CD4-positive, alpha-beta T cell treated with Interleukin-17A for 1 hour (primary cell): ENCODE measurements around the gene ATF7IP.
"Not testable (repeated sequence)": the region's sequence is repeated elsewhere in the genome, so short reads cannot be mapped to it uniquely, and the experiment has no call there.

Experiments used
- DNase-seq: peaks from one replicate; pipeline ENCODE4 v3.0.0-alpha.2; 2020

ATF7IP gene, protein sequence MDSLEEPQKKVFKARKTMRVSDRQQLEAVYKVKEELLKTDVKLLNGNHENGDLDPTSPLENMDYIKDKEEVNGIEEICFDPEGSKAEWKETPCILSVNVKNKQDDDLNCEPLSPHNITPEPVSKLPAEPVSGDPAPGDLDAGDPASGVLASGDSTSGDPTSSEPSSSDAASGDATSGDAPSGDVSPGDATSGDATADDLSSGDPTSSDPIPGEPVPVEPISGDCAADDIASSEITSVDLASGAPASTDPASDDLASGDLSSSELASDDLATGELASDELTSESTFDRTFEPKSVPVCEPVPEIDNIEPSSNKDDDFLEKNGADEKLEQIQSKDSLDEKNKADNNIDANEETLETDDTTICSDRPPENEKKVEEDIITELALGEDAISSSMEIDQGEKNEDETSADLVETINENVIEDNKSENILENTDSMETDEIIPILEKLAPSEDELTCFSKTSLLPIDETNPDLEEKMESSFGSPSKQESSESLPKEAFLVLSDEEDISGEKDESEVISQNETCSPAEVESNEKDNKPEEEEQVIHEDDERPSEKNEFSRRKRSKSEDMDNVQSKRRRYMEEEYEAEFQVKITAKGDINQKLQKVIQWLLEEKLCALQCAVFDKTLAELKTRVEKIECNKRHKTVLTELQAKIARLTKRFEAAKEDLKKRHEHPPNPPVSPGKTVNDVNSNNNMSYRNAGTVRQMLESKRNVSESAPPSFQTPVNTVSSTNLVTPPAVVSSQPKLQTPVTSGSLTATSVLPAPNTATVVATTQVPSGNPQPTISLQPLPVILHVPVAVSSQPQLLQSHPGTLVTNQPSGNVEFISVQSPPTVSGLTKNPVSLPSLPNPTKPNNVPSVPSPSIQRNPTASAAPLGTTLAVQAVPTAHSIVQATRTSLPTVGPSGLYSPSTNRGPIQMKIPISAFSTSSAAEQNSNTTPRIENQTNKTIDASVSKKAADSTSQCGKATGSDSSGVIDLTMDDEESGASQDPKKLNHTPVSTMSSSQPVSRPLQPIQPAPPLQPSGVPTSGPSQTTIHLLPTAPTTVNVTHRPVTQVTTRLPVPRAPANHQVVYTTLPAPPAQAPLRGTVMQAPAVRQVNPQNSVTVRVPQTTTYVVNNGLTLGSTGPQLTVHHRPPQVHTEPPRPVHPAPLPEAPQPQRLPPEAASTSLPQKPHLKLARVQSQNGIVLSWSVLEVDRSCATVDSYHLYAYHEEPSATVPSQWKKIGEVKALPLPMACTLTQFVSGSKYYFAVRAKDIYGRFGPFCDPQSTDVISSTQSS

GRCh38 chr12:14365294-14366208 is at the start of gene ATF7IP:
Gene ATF7IP, plus strand, starts transcription at chr12:14365682. Its CDS starts 58,234 bp downstream, at chr12:14423916.
- peak; percentile 99 for DNase-seq

GRCh38 chr12:14317362-14318146 is 47.9 kb upstream of the ATF7IP start:
- no peak for DNase-seq

- not testable (repeated sequence) for DNase-seq
Measured at GRCh38 chr12:14319704-14320427, 45.6 kb upstream of the ATF7IP start.

DNA sequence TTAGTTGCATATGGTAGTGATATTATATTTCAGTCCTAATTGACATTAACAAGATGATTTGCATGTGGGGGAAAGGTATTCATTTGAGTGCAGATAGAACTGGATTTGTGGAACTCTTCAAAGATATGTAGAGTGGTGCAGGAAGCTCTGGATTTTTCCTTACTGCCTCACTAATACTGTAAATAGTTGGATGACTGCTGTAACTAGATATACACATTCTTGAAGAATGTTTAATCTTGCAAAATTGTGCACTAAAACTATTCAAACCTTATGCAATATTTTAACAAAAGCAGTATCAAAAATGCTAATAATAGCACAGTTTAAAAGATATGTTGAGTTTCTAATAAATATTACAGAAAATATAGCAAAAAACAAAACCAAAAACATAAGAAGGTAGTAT is 43.1 kb upstream of the ATF7IP start:
- DNase-seq = no peak

- no peak for DNase-seq
Measured at GRCh38 chr12:14325716-14326343, 39.7 kb upstream of the ATF7IP start.

DNA sequence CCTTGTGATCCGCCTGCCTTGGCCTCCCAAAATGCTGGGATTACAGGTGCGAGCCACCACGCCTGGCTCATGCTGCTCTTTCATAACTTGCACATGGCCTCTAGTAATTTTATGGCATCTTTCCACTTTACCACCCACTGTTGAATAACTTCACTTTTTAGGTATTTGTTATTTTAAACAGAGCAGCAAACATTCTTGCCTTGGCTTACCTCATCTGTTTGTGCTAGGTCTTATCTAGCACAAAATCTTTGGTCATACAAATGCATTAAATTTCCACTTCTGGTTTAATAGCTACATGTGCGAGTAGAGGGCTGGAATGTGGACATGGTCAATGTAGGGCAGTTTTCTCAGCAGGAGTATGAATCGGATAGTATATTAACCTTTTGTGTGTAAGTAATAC is 38.8 kb upstream of the ATF7IP start:
- no peak for DNase-seq

GRCh38 chr12:14327711-14328110 is 37.8 kb upstream of the ATF7IP start:
- no peak for DNase-seq

DNA sequence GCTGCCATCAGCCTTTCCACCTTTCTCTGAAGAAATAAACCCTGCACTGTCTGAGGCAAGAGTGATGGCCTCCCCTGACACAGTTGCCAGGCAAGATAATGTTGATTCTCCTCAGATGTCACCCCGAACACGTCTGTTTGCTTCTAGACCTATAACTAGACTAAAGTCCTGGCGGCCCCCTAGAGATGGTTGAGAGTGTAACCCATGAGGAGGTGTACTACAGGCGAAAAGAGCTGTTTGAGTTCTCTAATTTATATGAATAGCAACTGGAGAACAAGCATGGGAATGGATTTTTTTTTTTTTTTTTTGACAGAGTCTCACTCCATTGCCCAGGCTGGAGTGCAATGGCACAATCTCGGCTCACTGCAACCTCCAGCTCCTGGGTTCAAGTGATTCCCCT is 33.0 kb upstream of the ATF7IP start:
- no peak for DNase-seq

- no peak for DNase-seq
Measured at GRCh38 chr12:14340371-14340770, 25.1 kb upstream of the ATF7IP start.

DNA sequence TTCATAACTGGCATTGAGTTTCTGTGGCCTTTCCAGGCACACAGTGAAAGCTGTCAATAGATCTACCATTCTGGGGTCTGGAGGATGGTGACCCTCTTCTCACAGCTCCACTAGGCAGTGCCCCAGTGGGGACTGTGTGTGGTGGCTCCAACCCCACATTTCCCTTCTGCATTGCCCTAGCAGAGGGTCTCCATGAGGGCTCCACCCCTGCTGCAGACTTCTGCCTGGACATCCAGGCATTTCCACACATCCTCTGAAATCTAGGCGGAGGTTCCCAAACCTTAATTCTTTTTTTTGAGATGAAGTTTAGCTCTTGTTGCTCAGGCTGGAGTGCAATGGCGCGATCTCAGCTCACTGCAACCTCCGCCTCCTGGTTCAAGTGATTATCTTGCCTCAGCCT is 14.0 kb upstream of the ATF7IP start:
- DNase-seq = not testable (repeated sequence)

GRCh38 chr12:14352066-14352465 is 13.4 kb upstream of the ATF7IP start:
- not testable (repeated sequence) for DNase-seq

GRCh38 chr12:14354665-14355064 is 10.8 kb upstream of the ATF7IP start:
- DNase-seq = not testable (repeated sequence)

DNA sequence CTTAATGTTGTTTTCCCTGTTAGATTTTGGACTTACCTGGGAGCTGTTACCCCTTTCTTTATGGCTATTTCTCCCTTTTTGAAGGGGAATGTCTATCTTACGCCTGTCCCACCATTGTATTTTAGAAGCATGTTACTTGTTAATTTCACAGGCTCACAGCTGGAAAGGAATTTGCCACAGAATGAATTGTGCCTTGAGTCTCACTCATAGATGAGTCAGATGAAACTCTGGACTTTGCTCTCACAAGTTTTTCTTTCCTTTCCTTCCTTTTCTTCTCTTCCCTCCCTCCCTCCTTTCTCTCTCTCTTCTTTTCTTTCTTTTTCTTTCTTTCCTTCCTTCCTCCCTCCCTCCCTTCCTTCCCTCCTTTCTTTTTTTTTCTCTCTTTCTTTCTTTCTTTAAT is 9.3 kb upstream of the ATF7IP start:
- no peak for DNase-seq

DNA sequence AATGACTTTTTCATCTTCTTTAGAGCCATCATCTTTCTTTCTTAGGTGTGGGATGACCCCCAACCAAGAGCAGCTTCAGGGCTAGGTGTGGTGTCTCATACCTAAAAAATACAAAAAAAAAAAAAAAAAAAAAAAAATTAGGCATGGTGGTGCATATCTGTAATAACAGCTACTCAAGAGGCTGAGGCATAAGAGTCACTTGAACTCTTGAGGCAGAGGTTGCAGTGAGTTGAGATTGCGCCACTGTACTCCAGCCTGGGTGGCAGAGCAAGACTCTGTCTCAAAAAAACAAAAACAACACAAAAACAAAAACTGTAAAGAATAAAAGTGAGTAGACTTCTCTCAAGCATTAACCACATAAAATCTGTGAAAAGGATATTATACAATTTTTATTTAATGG is 8.0 kb upstream of the ATF7IP start:
- DNase-seq = no peak

DNA sequence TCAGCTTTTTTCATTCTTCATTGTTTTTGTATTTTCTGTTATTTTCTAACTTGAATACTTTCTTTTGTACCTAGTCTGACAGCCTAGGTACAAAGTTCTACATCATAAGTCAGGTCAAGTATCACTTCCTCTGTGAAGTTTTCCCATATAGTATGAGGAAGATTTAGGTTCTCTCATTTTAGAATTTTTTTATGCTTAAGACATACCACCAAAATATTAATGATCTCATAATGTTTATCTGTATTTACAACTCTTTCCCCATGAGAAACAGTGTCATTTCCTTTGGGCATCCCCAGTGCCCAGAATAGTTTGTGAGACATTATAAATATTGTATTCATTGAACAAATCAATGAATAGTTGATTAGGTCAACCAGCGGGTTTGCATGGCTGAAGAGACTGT is 3.1 kb upstream of the ATF7IP start:
- DNase-seq = peak; percentile 52

GRCh38 chr12:14364583-14365271 is 755 bp upstream of the ATF7IP start:
- no peak for DNase-seq

DNA sequence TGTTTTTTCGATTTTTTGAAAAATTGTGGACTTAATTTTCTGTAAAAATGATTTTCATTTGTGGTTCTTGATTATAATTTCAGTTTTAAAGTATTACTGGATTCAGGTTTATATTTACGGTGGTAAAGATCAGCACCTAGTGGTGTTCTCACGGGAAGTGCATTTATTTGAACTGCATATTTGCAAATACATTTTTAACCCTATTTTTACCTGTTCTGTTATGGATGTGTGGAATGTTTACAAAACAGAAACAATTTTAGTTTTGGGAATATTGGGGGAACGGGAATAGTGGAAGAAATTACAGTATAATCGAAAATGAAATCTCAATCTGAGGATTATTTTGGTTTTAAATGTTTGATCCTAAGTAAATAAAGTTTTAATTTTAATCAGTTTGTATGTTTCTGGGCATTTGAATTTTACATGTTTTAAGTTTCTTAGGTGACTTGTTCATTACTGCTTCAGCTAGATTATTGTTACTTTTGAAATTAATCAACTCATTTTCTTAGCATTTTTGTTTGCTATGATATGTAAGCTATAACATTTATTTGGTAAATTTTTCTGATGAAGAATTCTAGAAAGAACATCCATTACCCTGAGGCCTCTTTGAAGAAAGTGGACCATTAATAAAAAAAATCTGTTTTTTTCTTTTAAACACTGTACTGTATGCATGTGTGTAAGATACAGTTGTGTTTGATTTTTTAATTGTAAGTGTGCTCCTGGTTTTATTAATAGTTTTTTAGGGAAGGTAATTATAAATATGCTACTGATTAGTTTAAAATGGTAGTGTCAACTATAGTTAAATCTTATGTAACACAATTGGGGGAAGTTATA is 942 bp downstream of the ATF7IP start:
- no peak for DNase-seq

DNA sequence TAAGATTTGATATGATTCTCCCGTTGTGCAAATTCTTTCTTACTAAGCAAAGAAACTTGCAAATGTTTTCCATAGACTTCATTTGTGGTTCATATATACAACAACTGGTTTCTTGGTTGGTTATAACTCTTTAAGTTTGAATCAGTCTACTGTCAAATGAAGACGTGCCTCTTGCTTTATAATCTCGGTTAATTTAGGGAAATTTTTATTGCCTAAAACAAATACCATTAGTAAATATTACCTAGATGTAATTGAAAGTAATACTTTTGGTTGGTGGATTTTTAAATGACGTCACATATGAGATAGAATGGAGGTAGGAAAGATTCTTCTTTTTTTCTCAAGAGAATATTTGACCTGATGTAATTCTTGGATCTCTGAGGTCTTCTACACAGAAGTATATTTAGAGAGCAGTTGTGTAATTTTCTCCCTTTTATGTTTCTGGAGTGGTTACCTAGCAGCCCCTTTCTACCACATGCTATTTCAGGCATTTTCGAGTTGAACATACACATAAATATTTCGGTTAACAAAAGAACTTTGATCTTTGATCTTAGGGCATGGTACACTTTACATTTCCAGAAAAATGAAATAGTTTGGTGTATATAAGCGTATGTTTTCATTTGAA is 1.7 kb downstream of the ATF7IP start:
- peak; percentile 92 for DNase-seq
